ENCODE measurements around the gene ABHD8.

DNA sequence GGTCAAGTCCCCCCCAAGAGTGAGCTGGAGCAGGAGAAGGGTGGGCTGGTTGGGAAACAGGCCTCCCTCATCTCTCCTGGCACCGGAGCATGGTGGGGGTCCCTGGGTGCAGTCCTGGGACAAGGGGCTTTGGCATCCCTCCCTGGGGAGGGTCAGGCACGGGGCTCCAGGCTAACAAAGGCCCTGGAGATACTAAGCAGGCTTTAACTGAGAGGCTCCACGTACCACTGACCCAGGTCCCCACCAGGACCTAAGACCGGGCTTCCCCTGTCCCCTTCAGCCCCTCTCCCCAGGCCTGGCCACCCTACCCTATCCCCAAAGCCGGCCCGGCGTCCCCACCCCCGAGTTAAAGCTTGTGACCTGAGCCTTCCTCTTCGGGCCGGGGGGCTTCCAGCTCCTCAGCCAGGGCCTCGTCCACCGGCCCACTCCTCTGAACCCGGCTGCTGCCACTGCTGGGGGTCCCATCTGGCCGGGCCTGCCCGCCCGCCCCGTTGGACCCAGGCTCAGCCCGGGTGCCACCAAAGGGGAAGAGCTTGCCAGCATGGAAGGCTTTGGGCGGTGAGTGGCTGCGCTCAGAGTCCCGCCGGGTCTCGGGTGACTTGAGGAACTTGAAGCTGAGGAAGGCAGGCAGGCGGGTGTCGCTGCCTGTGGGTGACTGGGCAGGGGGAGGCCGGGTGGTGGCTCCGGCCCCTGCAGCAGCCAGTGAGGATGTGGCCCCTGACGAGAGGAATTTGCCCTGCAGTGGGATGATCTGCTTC, 21.3 kb upstream of the ABHD8 start:
- TF ChIP-seq, protein P1, sequence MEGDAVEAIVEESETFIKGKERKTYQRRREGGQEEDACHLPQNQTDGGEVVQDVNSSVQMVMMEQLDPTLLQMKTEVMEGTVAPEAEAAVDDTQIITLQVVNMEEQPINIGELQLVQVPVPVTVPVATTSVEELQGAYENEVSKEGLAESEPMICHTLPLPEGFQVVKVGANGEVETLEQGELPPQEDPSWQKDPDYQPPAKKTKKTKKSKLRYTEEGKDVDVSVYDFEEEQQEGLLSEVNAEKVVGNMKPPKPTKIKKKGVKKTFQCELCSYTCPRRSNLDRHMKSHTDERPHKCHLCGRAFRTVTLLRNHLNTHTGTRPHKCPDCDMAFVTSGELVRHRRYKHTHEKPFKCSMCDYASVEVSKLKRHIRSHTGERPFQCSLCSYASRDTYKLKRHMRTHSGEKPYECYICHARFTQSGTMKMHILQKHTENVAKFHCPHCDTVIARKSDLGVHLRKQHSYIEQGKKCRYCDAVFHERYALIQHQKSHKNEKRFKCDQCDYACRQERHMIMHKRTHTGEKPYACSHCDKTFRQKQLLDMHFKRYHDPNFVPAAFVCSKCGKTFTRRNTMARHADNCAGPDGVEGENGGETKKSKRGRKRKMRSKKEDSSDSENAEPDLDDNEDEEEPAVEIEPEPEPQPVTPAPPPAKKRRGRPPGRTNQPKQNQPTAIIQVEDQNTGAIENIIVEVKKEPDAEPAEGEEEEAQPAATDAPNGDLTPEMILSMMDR (IDR thresholded peaks at IDR 0.05): no peak
- TF ChIP-seq, protein P2, sequence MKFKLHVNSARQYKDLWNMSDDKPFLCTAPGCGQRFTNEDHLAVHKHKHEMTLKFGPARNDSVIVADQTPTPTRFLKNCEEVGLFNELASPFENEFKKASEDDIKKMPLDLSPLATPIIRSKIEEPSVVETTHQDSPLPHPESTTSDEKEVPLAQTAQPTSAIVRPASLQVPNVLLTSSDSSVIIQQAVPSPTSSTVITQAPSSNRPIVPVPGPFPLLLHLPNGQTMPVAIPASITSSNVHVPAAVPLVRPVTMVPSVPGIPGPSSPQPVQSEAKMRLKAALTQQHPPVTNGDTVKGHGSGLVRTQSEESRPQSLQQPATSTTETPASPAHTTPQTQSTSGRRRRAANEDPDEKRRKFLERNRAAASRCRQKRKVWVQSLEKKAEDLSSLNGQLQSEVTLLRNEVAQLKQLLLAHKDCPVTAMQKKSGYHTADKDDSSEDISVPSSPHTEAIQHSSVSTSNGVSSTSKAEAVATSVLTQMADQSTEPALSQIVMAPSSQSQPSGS (CRISPR knock-in tag; IDR thresholded peaks at IDR 0.05; ENCODE audit: borderline replicate concordance, low read depth): no peak
- TF ChIP-seq SMAD3 (CRISPR knock-in tag; IDR thresholded peaks at IDR 0.05; ENCODE audit: borderline replicate concordance) (no peak), CREM (CRISPR knock-in tag; IDR thresholded peaks at IDR 0.05) (no peak), FOXK1 (CRISPR knock-in tag; IDR thresholded peaks at IDR 0.05) (no peak), ELF4 (CRISPR knock-in tag; IDR thresholded peaks at IDR 0.05; ENCODE audit: low read depth) (no peak), TP53 (CRISPR knock-in tag; IDR thresholded peaks at IDR 0.05) (no peak)
- TF ChIP-seq, protein P3, sequence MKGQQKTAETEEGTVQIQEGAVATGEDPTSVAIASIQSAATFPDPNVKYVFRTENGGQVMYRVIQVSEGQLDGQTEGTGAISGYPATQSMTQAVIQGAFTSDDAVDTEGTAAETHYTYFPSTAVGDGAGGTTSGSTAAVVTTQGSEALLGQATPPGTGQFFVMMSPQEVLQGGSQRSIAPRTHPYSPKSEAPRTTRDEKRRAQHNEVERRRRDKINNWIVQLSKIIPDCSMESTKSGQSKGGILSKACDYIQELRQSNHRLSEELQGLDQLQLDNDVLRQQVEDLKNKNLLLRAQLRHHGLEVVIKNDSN (CRISPR knock-in tag; IDR thresholded peaks at IDR 0.05): no peak
- TF ChIP-seq, protein P4, sequence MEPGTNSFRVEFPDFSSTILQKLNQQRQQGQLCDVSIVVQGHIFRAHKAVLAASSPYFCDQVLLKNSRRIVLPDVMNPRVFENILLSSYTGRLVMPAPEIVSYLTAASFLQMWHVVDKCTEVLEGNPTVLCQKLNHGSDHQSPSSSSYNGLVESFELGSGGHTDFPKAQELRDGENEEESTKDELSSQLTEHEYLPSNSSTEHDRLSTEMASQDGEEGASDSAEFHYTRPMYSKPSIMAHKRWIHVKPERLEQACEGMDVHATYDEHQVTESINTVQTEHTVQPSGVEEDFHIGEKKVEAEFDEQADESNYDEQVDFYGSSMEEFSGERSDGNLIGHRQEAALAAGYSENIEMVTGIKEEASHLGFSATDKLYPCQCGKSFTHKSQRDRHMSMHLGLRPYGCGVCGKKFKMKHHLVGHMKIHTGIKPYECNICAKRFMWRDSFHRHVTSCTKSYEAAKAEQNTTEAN (CRISPR knock-in tag; IDR thresholded peaks at IDR 0.05): no peak

Measured in WTC11 (cell line).